GM23338 (cell line): ENCODE data around the gene TRIO. TPM values are rescaled to one million over a fixed set of nuclear protein-coding genes. Genes with fewer than 3 reads are reported as not detected.

Source experiments
- ATAC-seq: fragments of 200-7000 bp; cut with Tn5 transposase; 3 replicates; pipeline ENCODE4 v1.9.1; 2020
- DNase-seq: peaks from one replicate; pipeline ENCODE4 v3.0.0-alpha.2; 2015; ENCODE audit warnings: low spot score
- H2AFZ ChIP-seq: fragments of 200-600 bp; sonication (generic); 2 replicates; pipeline ENCODE4 v1.8.0; 2016; ENCODE audit warnings: antibody characterized with exemption, mild to moderate bottlenecking, moderate library complexity
- H3F3A ChIP-seq: fragments of 200-600 bp; sonication (generic); replicated peaks from 2 replicates; pipeline ENCODE4 v1.8.0; 2017; ENCODE audit warnings: antibody characterized with exemption, mixed run types, low read depth
- H3K27ac ChIP-seq: fragments of 200-600 bp; sonication (generic); 2 replicates; pipeline ENCODE4 v1.6.1; 2016; ENCODE audit warnings: low read depth
- H3K27me3 ChIP-seq: fragments of 200-600 bp; sonication (generic); 2 replicates; pipeline ENCODE4 v1.8.0; 2016; ENCODE audit warnings: mild to moderate bottlenecking, mixed run types, moderate library complexity; ENCODE audit not compliant: insufficient read depth
- H3K36me3 ChIP-seq: fragments of 200-600 bp; sonication (generic); 2 replicates; pipeline ENCODE4 v1.8.0; 2016; ENCODE audit warnings: mild to moderate bottlenecking; ENCODE audit not compliant: insufficient read depth
- H3K4me1 ChIP-seq: fragments of 200-600 bp; sonication (generic); 2 replicates; pipeline ENCODE4 v1.8.0; 2016; ENCODE audit warnings: mild to moderate bottlenecking, moderate library complexity; ENCODE audit not compliant: insufficient read depth
- H3K4me2 ChIP-seq: fragments of 200-600 bp; sonication (generic); 2 replicates; pipeline ENCODE4 v1.7.1; 2017; ENCODE audit warnings: mixed run types
- H3K4me3 ChIP-seq: fragments of 200-600 bp; sonication (generic); 2 replicates; pipeline ENCODE4 v1.6.1; 2016; ENCODE audit warnings: mixed run types
- H3K79me2 ChIP-seq: fragments of 200-600 bp; sonication (generic); replicated peaks from 2 replicates; pipeline ENCODE4 v1.8.0; 2017; ENCODE audit warnings: mild to moderate bottlenecking; ENCODE audit not compliant: insufficient read depth
- H3K9me2 ChIP-seq: fragments of 200-600 bp; sonication (generic); 2 replicates; pipeline ENCODE4 v1.8.0; 2017; ENCODE audit not compliant: insufficient read depth
- H4K20me1 ChIP-seq: fragments of 200-600 bp; sonication (generic); replicated peaks from 2 replicates; pipeline ENCODE4 v1.8.0; 2017; ENCODE audit warnings: mild to moderate bottlenecking; ENCODE audit not compliant: insufficient read depth
- H3K27ac Mint-ChIP-seq: 2 replicates; pipeline ENCODE4 v1.8.0; 2020; ENCODE audit warnings: inconsistent platforms, mild to moderate bottlenecking, moderate library complexity, mixed read lengths
- H3K27me3 Mint-ChIP-seq: 3 replicates; pipeline ENCODE4 v1.8.0; 2022; ENCODE audit warnings: low read depth, mild to moderate bottlenecking, moderate library complexity, mixed read lengths, inconsistent platforms; ENCODE audit not compliant: insufficient read depth, poor library complexity
- H3K36me3 Mint-ChIP-seq: 3 replicates; pipeline ENCODE4 v1.8.0; 2021; ENCODE audit warnings: low read depth, mild to moderate bottlenecking, inconsistent platforms, moderate library complexity, mixed read lengths
- H3K4me1 Mint-ChIP-seq: 3 replicates; pipeline ENCODE4 v1.8.0; 2020; ENCODE audit warnings: mild to moderate bottlenecking, inconsistent platforms, mixed read lengths
- H3K4me3 Mint-ChIP-seq: 3 replicates; pipeline ENCODE4 v1.8.0; 2021; ENCODE audit warnings: moderate library complexity, mild to moderate bottlenecking, inconsistent platforms, mixed read lengths
- H3K9me3 Mint-ChIP-seq: 3 replicates; pipeline ENCODE4 v1.8.0; 2020; ENCODE audit warnings: moderate library complexity, mild to moderate bottlenecking, inconsistent platforms, mixed read lengths
- CREB1 ChIP-seq: fragments of 250-450 bp; sonication (Bioruptor Pico); IDR thresholded peaks from 2 replicates; pipeline ENCODE4 v1.5.0; 2020; ENCODE audit warnings: low read depth, mild to moderate bottlenecking, moderate library complexity
- EZH2 ChIP-seq: fragments of 200-600 bp; sonication (generic); IDR thresholded peaks from one replicate; pipeline ENCODE4 v1.8.0; 2017; ENCODE audit warnings: antibody characterized with exemption, mild to moderate bottlenecking, low read depth; ENCODE audit not compliant: unreplicated experiment
- EZH2phosphoT487 ChIP-seq: fragments of 200-600 bp; sonication (generic); IDR thresholded peaks from one replicate; pipeline ENCODE4 v1.8.1; 2018; ENCODE audit warnings: antibody characterized with exemption; ENCODE audit not compliant: unreplicated experiment
- JUNB ChIP-seq: IDR thresholded peaks from one replicate; pipeline ENCODE4 v1.6.1; 2016; ENCODE audit warnings: antibody characterized with exemption; ENCODE audit not compliant: unreplicated experiment
- POLR2AphosphoS5 ChIP-seq: IDR thresholded peaks from 2 replicates; pipeline ENCODE4 v1.6.1; 2016; ENCODE audit warnings: antibody characterized with exemption, low read depth
- REST ChIP-seq: IDR thresholded peaks from one replicate; pipeline ENCODE4 v1.6.1; 2018; ENCODE audit warnings: antibody characterized with exemption; ENCODE audit not compliant: unreplicated experiment
- STAT1 ChIP-seq: IDR thresholded peaks from one replicate; pipeline ENCODE4 v1.6.1; 2016; ENCODE audit warnings: antibody characterized with exemption; ENCODE audit not compliant: unreplicated experiment
- ZNF331 ChIP-seq: fragments of 250-450 bp; sonication (Bioruptor Pico); IDR thresholded peaks from 2 replicates; pipeline ENCODE4 v1.5.0; 2020; ENCODE audit warnings: low read depth, mild to moderate bottlenecking, moderate library complexity
- polyA plus RNA-seq: library from polyadenylated mRNA; unstranded; fragments of >200 nt; fragmentation: Nextera tagmentation; extraction: Ambion mirVana; gene quantifications from 2 replicates; pipeline ENCODE4 v1.2.1, GENCODE V29; 2016
- total RNA-seq: library from RNA; depleted of rRNA; stranded (reverse); fragments of >200 nt; shearing (Covaris generic); gene quantifications from 2 replicates; pipeline ENCODE4 v1.2.3, GENCODE V29; 2014
- TF ChIP-seq, protein P1 (sequence below), 2 experiments: fragments of 200-600 bp in 1 of 2; sonication (generic) in 1 of 2; conservative IDR thresholded peaks; 2 replicates each; pipeline versions ENCODE4 v1.5.1 to v1.6.1; 2016 to 2017; ENCODE audit warnings: antibody characterized with exemption in 2 of 2, low read depth in 2 of 2, mild to moderate bottlenecking in 2 of 2, moderate library complexity in 1 of 2

The TRIO gene
- total and polyA plus RNA-seq, 2 experiments from 2014 or later: 13.8 to 113 TPM

GRCh38 chr5:14245132-14245925, 102.2 kb downstream of the TRIO start:
- H3K4me1 Mint-ChIP-seq: peaks cover 73% of the 10 kb centered on the region
- ATAC-seq: no peak
- H3K9me3 Mint-ChIP-seq: no peaks in the 10 kb centered on the region
- H3K27ac ChIP-seq: no peak overlapping the region
- H3K27ac Mint-ChIP-seq: no peak overlapping the region
- H3K4me1 ChIP-seq: peaks cover 58% of the 10 kb centered on the region
- peaks cover 5% of the 10 kb centered on the region for H3K27me3 Mint-ChIP-seq
- H3K9me2 ChIP-seq: no peaks in the 10 kb centered on the region
- no peak overlapping the region for H3K4me2 ChIP-seq
- H3F3A ChIP-seq: no peaks in the 10 kb centered on the region
- H3K79me2 ChIP-seq: peaks cover 98% of the 10 kb centered on the region
- H2AFZ ChIP-seq: no peak overlapping the region
- no peaks in the 10 kb centered on the region for H3K27me3 ChIP-seq
- H3K36me3 Mint-ChIP-seq: 0 out of 3 replicates have a peak, but pooled peaks cover 2% of the 10 kb centered on the region
- DNase-seq: no peak
- H4K20me1 ChIP-seq: peaks cover 13% of the 10 kb centered on the region; the same call in 1 of the 2 replicates
- H3K4me3 Mint-ChIP-seq: no peak overlapping the region
- no peak overlapping the region for H3K4me3 ChIP-seq
- H3K36me3 ChIP-seq: no peaks in the 10 kb centered on the region
- TF ChIP-seq EZH2: no peak
- TF ChIP-seq CREB1 (CRISPR knock-in tag): no peak
- TF ChIP-seq STAT1: no peak
- no peak for TF ChIP-seq POLR2AphosphoS5
- TF ChIP-seq, protein P1, sequence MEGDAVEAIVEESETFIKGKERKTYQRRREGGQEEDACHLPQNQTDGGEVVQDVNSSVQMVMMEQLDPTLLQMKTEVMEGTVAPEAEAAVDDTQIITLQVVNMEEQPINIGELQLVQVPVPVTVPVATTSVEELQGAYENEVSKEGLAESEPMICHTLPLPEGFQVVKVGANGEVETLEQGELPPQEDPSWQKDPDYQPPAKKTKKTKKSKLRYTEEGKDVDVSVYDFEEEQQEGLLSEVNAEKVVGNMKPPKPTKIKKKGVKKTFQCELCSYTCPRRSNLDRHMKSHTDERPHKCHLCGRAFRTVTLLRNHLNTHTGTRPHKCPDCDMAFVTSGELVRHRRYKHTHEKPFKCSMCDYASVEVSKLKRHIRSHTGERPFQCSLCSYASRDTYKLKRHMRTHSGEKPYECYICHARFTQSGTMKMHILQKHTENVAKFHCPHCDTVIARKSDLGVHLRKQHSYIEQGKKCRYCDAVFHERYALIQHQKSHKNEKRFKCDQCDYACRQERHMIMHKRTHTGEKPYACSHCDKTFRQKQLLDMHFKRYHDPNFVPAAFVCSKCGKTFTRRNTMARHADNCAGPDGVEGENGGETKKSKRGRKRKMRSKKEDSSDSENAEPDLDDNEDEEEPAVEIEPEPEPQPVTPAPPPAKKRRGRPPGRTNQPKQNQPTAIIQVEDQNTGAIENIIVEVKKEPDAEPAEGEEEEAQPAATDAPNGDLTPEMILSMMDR (conservative IDR thresholded peaks at IDR 0.05; ENCODE audit: low read depth in 2 of 2): no peak
- no peak for TF ChIP-seq EZH2phosphoT487
- TF ChIP-seq JUNB: no peak
- no peak for TF ChIP-seq ZNF331 (CRISPR knock-in tag)
- TF ChIP-seq REST: no peak
